PC-9 (cell line): Measurements from ENCODE around the gene PTPRG. TPM values are rescaled to one million over a fixed set of nuclear protein-coding genes. Genes with fewer than 3 reads are reported as not detected.

Experiments used
- BruUV-seq: library from RNA; stranded (reverse); fragments of 400-500 nt; replicated peaks from 2 replicates; lab custom pipeline; 2021; lab: Mats Ljungman, UMichigan
- CTCF ChIA-PET: fragments of 300-600 bp; sonication (Branson Sonifier 250); formaldehyde crosslinking; loops from one replicate; lab custom pipeline; 2022; ENCODE audit warnings: antibody characterized with exemption; lab: Charles Lee
- POLR2A ChIA-PET: fragments of 300-600 bp; sonication (Branson Sonifier 250); formaldehyde crosslinking; loops from one replicate; lab custom pipeline; 2022; ENCODE audit warnings: antibody characterized with exemption; ENCODE audit not compliant: unreplicated experiment; lab: Charles Lee
- DNase-seq, 2 experiments: peaks; one replicate each; pipeline versions ENCODE4 v3.0.0 to v3.0.0-alpha.2; 2015 to 2022; ENCODE audit warnings: mixed read lengths in 1 of 2
- H2AFZ ChIP-seq: fragments of 200-600 bp; sonication (generic); 2 replicates; pipeline ENCODE4 v1.8.1; 2017; ENCODE audit warnings: antibody characterized with exemption
- H3F3A ChIP-seq: fragments of 200-600 bp; sonication (generic); 2 replicates; pipeline ENCODE4 v1.8.1; 2017; ENCODE audit warnings: antibody characterized with exemption, mild to moderate bottlenecking, low read depth; ENCODE audit not compliant: insufficient read depth
- H3K27ac ChIP-seq: fragments of 200-600 bp; sonication (generic); 2 replicates; pipeline ENCODE4 v1.6.1; 2016; ENCODE audit warnings: mixed run types
- H3K27me3 ChIP-seq: fragments of 200-600 bp; sonication (generic); 2 replicates; pipeline ENCODE4 v1.6.1; 2016; ENCODE audit warnings: low read depth, mixed run types; ENCODE audit not compliant: insufficient read depth
- H3K36me3 ChIP-seq: fragments of 200-600 bp; sonication (generic); 2 replicates; pipeline ENCODE4 v1.6.1; 2016; ENCODE audit warnings: low read depth, mixed run types
- H3K4me1 ChIP-seq: fragments of 200-600 bp; sonication (generic); replicated peaks from 2 replicates; pipeline ENCODE4 v1.6.1; 2016; ENCODE audit warnings: mixed run types; ENCODE audit not compliant: insufficient read depth
- H3K4me2 ChIP-seq: fragments of 200-600 bp; sonication (generic); 2 replicates; pipeline ENCODE4 v1.6.1; 2017; ENCODE audit warnings: mixed run types
- H3K4me3 ChIP-seq: fragments of 200-600 bp; sonication (generic); 2 replicates; pipeline ENCODE4 v1.6.1; 2016; ENCODE audit warnings: mixed run types
- H3K79me2 ChIP-seq: fragments of 200-600 bp; sonication (generic); 2 replicates; pipeline ENCODE4 v1.6.1; 2017; ENCODE audit warnings: low read depth, mixed run types
- H3K9me2 ChIP-seq: fragments of 200-600 bp; sonication (generic); 2 replicates; pipeline ENCODE4 v1.8.1; 2017; ENCODE audit warnings: mild to moderate bottlenecking; ENCODE audit not compliant: insufficient read depth
- H3K9me3 ChIP-seq: fragments of 200-600 bp; sonication (generic); 2 replicates; pipeline ENCODE4 v1.8.1; 2016; ENCODE audit warnings: low read depth; ENCODE audit not compliant: insufficient read depth
- H4K20me1 ChIP-seq: fragments of 200-600 bp; sonication (generic); 2 replicates; pipeline ENCODE4 v1.8.1; 2017; ENCODE audit not compliant: insufficient read depth
- CTCF ChIP-seq: fragments of 200-600 bp; sonication (generic); conservative IDR thresholded peaks from 2 replicates; pipeline ENCODE4 v1.6.1; 2017; ENCODE audit warnings: mixed run types, antibody characterized with exemption, mild to moderate bottlenecking, moderate library complexity
- EZH2 ChIP-seq: fragments of 200-600 bp; sonication (generic); IDR thresholded peaks from 2 replicates; pipeline ENCODE4 v1.8.0; 2017; ENCODE audit warnings: antibody characterized with exemption, low read depth
- intact Hi-C: fragments of 100-400 bp; cut with micrococcal nuclease; formaldehyde crosslinking; loops from one replicate; pipeline ENCODE4 v1.10.0; 2022; ENCODE audit not compliant: unreplicated experiment
- total RNA-seq: library from RNA; stranded (reverse); gene quantifications from 2 replicates; pipeline ENCODE4 v1.2.3, GENCODE V29; 2021

PTPRG gene
- total RNA-seq, 1 experiment from 2014 or later, result 32.9 TPM

- no peaks in the 10 kb centered on the region for H3K4me1 ChIP-seq
Observed at GRCh38 chr3:62172199-62172598, 610.8 kb downstream of the PTPRG start.

GRCh38 chr3:62173939-62174515 is 612.7 kb downstream of the PTPRG start:
- Histone ChIP-seq H3K79me2 (no peaks in the 10 kb centered on the region), H3K4me2 (no peak overlapping the region), H3K4me1 (no peaks in the 10 kb centered on the region), H3K9me2 (no peaks in the 10 kb centered on the region), H3K4me3 (no peak overlapping the region), H3F3A (no peaks in the 10 kb centered on the region), H2AFZ (no peak overlapping the region), H3K27me3 (no peaks in the 10 kb centered on the region), H4K20me1 (no peaks in the 10 kb centered on the region), H3K36me3 (no peaks in the 10 kb centered on the region), H3K9me3 (no peaks in the 10 kb centered on the region), H3K27ac (no peak overlapping the region)
- CTCF ChIA-PET, result no interaction called here
- no peak for TF ChIP-seq EZH2
- no peak for TF ChIP-seq CTCF
- POLR2A ChIA-PET, result no interaction called here
- no TSS peak for BruUV-seq
- intact Hi-C loops, result no loop called here
- DNase-seq, result no peak

More at GRCh38 chr3:62172199-62172598, 610.8 kb downstream of the PTPRG start:
- intact Hi-C loops, result no loop called here
- H3K9me3 ChIP-seq, result no peaks in the 10 kb centered on the region
- ChIA-PET CTCF (no interaction called here), POLR2A (no interaction called here)
- no peak for DNase-seq
- no peaks in the 10 kb centered on the region for H4K20me1 ChIP-seq
- H3K9me2 ChIP-seq, result no peaks in the 10 kb centered on the region
- no peak overlapping the region for H3K27ac ChIP-seq
- H3K4me3 ChIP-seq, result no peak overlapping the region
- no peak for TF ChIP-seq EZH2
- no peak for TF ChIP-seq CTCF
- H3K36me3 ChIP-seq, result no peaks in the 10 kb centered on the region
- no peaks in the 10 kb centered on the region for H3K79me2 ChIP-seq
- H3K4me2 ChIP-seq, result no peak overlapping the region
- no TSS peak for BruUV-seq
- no peaks in the 10 kb centered on the region for H3K27me3 ChIP-seq
- H2AFZ ChIP-seq, result no peak overlapping the region
- H3F3A ChIP-seq, result no peaks in the 10 kb centered on the region

- Histone ChIP-seq H3K36me3 (no peaks in the 10 kb centered on the region), H3K9me3 (no peaks in the 10 kb centered on the region), H3K4me1 (no peaks in the 10 kb centered on the region), H3K27me3 (no peaks in the 10 kb centered on the region), H3K27ac (no peak overlapping the region), H3K9me2 (no peaks in the 10 kb centered on the region), H3F3A (no peaks in the 10 kb centered on the region), H3K4me2 (no peak overlapping the region), H3K4me3 (no peak overlapping the region), H4K20me1 (no peaks in the 10 kb centered on the region), H2AFZ (no peak overlapping the region), H3K79me2 (no peaks in the 10 kb centered on the region)
- CTCF ChIA-PET, result no interaction called here
- intact Hi-C loops, result no loop called here
- TF ChIP-seq CTCF (no peak), EZH2 (no peak)
- POLR2A ChIA-PET, result no interaction called here
- BruUV-seq, result no TSS peak
- no peak for DNase-seq
Observed at GRCh38 chr3:62175161-62175560, 613.8 kb downstream of the PTPRG start.
